GM19240 (cell line): ENCODE results near the gene KIAA2012.

Source experiments
- DNase-seq: peaks from one replicate; pipeline ENCODE4 v3.0.0; 2011; ENCODE audit warnings: low spot score; ENCODE audit not compliant: insufficient read length

The KIAA2012 gene

DNA sequence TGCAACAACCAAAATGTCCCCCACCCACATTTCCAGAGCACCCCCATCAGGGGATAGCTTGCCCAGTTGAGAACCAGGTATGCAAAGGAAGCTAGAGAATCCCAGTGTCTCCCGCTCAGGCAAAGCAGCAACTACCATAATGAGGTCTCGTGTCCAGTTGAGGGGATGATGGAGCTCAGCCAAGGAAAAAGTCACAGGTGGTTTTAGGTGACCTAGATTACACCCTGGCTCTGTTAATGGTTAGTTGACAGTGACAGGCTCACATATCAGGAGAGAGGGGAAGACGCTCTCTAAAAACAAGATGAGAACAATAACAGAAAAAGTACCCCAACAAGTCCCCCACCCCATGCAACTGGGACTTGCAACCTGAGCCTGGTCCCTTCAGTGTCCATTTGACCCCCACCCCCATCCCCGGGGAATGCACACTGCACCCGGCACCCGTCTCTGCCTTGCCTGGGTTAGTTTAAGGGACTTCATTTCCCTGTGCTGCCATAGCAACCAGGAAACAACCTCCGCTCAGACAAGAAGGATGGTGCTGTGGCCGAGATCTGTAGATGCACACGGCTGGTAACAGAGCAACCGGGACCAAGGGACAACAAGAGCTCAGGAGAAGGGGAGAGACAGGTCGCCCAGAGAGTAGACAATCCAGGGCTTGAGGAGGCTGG is at the start of gene KIAA2012:
KIAA2012 (plus strand) TSS at position 519 of the 665 bp plus-strand sequence. CDS start 373 bp downstream, outside the sequence.
- DNase-seq: no peak

GRCh38 chr2:202023904-202024266 is 49.2 kb upstream of the KIAA2012 start:
- no peak for DNase-seq

GRCh38 chr2:202024871-202025270 is 48.2 kb upstream of the KIAA2012 start:
- DNase-seq: no peak

- no peak for DNase-seq
These were observed 47.2 kb upstream of the KIAA2012 start for GRCh38 chr2:202025816-202026215.

DNA sequence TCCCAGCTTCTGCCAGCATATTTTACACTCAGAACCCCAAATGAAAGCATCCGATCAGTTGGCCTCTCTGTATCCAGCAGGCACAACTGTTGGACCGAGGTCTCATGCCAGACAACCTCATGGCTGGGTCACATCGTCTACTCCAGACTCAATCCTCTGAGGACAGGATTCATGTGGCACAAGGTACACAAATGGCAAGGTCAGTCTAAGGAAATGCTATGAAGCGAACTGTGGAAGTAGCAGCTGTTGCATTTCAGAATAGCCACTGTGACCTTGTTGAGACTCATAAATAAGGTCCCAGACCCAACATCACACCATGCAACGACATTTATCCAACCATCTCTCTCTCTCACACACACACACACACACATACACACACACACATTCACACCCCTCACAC is 46.5 kb upstream of the KIAA2012 start:
- DNase-seq: no peak

DNA sequence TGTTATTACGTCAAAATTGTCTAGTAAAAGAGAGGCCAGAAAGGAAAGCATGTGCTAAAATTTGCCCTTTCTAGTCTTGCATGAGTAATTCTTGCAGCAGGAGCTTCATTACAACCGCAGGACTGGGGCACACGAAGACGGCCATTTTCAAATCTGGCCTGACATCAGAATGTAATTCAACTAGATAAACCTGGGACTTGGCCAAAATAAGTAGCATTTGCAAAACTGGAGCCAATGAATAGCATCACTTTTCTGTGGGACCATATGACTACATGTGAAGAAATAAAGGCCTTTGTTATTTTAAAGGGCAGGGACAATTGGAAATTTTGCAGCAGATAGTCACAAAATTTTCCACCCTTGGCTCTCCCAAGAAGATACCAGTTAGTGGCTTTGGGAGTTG is 42.4 kb upstream of the KIAA2012 start:
- DNase-seq: no peak

GRCh38 chr2:202031246-202031951 is 41.7 kb upstream of the KIAA2012 start:
- no peak for DNase-seq

DNA sequence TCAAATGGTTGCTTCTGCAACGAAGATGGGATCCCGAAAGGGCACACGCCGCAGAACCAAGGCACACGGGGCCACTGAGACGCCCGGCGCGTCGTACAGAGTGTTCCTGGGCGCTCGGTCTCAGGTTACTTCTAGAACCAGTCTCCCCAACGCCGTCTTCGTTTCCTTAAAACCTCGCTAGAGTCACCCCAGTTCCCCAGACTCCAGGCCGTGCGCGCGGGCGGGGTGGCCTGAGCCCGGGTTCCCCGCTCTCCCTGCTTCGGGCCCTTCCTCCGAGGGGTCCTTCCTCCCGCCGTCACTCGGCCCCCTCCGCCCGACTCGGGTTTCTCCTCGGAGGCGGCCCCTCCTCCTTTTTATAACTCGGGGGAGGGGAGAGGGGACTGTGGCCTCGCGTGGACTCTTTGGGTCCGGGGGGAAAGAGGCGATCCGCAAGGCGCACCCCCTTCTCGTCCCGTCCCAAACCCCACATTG is 40.2 kb upstream of the KIAA2012 start:
- DNase-seq: peak; percentile 8

DNA sequence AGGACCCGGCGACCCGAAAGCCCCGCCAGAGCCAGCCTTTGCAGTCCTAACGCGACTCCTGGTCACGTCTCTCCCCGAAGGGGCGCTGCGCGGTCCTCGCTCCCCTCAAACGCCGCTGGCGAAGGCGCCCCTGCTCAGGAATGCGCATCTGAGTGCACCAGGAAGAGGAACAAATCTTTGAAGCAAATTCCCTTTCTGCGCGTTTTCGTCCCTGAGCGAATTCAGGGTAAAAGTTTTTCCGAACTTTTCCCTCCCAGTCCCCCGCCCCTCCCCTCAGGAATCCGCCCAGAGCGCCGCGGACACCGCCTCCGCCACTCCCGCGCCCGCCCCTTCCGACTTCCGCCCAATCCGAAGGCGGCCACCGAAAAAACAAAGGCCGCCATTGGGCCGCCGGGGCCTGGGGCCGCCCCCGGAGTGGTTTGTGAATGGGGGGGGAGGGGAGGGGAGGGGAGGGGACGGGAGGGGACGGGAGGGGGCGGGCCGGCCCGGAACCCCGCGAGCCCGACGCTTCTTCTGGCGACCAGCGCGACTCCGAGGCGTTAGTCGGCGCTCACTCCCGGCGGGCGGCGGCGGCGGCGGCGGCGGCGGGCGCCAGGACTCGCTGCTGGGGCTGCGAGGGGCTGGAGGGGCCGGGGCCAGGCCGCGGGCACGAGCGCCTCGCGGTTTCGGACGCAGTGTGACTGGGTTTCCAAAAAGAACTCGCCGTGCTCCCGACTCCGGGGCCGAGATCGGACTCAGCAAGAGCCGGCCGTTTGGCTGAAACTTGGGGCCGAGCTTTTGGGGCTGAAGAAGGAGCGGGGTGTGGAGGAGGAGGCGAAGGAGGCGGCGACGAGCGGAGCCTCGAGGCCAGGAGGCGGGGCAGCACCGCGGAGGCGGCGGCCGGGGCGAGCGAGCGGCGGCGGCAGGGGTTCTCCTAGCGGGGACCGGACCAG is 39.5 kb upstream of the KIAA2012 start, which contains the start of gene FZD7:
FZD7 (plus strand) TSS at position 539 of the 932 bp plus-strand sequence. CDS start 793 bp downstream, outside the sequence.
- DNase-seq: peak; percentile 58

- DNase-seq: no peak
These were observed 38.6 kb upstream of the KIAA2012 start for GRCh38 chr2:202034249-202035088.

- DNase-seq: no peak
These were observed 37.7 kb upstream of the KIAA2012 start for GRCh38 chr2:202035089-202035940.

DNA sequence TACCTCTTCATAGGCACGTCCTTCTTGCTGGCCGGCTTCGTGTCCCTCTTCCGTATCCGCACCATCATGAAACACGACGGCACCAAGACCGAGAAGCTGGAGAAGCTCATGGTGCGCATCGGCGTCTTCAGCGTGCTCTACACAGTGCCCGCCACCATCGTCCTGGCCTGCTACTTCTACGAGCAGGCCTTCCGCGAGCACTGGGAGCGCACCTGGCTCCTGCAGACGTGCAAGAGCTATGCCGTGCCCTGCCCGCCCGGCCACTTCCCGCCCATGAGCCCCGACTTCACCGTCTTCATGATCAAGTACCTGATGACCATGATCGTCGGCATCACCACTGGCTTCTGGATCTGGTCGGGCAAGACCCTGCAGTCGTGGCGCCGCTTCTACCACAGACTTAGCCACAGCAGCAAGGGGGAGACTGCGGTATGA is 37.1 kb upstream of the KIAA2012 start:
- no peak for DNase-seq

DNA sequence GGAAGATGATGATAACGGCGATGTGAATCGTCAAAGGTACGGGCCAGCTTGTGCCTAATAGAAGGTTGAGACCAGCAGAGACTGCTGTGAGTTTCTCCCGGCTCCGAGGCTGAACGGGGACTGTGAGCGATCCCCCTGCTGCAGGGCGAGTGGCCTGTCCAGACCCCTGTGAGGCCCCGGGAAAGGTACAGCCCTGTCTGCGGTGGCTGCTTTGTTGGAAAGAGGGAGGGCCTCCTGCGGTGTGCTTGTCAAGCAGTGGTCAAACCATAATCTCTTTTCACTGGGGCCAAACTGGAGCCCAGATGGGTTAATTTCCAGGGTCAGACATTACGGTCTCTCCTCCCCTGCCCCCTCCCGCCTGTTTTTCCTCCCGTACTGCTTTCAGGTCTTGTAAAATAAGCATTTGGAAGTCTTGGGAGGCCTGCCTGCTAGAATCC is 36.4 kb upstream of the KIAA2012 start:
- no peak for DNase-seq

DNA sequence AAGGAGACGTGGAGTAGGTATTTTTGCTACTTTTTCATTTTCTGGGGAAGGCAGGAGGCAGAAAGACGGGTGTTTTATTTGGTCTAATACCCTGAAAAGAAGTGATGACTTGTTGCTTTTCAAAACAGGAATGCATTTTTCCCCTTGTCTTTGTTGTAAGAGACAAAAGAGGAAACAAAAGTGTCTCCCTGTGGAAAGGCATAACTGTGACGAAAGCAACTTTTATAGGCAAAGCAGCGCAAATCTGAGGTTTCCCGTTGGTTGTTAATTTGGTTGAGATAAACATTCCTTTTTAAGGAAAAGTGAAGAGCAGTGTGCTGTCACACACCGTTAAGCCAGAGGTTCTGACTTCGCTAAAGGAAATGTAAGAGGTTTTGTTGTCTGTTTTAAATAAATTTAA is 36.0 kb upstream of the KIAA2012 start:
- DNase-seq: no peak

GRCh38 chr2:202038471-202039277 is 34.4 kb upstream of the KIAA2012 start:
- DNase-seq: no peak

DNA sequence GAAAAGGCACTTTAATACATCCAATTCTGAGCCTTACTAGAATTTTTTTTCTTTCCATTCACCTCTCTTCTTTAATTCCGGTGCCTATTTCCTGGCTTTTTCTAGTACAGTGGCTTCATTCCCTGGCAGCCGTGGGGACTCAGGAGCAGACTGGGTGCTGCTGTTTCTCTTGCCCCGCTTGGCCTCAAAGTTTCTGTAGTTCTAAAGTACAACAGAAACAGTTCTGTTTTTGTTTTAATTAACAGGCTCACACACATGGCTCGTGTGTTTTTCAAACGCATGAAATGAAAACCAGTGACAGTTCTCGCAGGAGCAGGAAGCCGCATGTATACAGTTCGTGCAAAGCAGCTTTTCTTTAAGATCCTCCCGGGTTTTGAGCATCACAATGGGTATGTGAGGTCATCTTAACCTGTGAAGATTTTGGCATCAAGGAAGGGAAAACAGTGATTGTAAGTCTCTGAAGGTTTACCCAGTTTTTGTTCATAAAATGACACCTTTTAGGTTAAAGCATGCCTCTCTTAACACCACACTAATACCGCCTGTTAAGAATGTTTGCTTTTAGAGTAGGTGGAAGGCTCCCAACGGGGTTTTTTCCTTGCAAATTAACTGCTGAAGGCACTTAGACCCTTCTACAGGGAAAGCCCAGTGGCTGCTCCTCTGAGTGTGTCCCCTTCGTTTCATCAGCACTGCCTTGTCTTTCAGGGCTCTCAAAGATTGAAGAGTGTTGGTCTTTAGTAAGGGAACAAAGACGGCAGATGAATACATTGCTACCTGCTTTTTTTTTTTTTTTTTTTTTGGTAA is 33.6 kb upstream of the KIAA2012 start:
- DNase-seq: no peak

GRCh38 chr2:202040079-202040844 is 32.8 kb upstream of the KIAA2012 start:
- no peak for DNase-seq
